GM03348 (cell line): Measurements from ENCODE around the gene TIMM8A.
A peak's percentile ranks its signal among the peaks of the same experiment; 100 is the strongest.

Experiments used
- DNase-seq: peaks from one replicate; pipeline ENCODE4 v3.0.0; 2012; ENCODE audit warnings: low spot score

The TIMM8A gene, protein sequence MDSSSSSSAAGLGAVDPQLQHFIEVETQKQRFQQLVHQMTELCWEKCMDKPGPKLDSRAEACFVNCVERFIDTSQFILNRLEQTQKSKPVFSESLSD

GRCh38 chrX:101348452-101349192, at the start of gene TIMM8A:
TIMM8A (minus strand) TSS chrX:101348742; CDS start chrX:101348664, 78 bp downstream.
- DNase-seq = peak; percentile 90

- no peak for DNase-seq
These were observed 49.2 kb upstream of the TIMM8A start for GRCh38 chrX:101397779-101398178.

- peak; percentile 3 for DNase-seq
These were observed 47.2 kb upstream of the TIMM8A start for GRCh38 chrX:101395789-101396188.

DNA sequence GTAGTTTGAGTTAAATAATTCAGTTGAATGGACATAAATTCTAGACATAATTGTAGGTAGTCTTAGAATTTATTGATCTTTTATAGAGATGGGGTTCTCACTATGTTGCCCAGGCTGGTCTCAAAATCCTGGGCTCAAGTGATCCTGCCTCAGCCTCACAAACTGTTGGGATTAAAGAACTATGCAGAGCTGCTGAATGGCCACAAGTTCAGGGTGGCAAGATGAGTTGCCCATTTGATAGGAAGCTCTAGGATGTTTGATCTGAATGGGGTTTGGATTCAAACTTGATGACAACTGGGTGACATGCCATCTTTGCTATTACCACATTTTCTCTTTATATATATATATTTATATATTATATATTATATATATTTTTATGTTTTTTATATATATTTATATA, 45.8 kb upstream of the TIMM8A start:
- no peak for DNase-seq

DNA sequence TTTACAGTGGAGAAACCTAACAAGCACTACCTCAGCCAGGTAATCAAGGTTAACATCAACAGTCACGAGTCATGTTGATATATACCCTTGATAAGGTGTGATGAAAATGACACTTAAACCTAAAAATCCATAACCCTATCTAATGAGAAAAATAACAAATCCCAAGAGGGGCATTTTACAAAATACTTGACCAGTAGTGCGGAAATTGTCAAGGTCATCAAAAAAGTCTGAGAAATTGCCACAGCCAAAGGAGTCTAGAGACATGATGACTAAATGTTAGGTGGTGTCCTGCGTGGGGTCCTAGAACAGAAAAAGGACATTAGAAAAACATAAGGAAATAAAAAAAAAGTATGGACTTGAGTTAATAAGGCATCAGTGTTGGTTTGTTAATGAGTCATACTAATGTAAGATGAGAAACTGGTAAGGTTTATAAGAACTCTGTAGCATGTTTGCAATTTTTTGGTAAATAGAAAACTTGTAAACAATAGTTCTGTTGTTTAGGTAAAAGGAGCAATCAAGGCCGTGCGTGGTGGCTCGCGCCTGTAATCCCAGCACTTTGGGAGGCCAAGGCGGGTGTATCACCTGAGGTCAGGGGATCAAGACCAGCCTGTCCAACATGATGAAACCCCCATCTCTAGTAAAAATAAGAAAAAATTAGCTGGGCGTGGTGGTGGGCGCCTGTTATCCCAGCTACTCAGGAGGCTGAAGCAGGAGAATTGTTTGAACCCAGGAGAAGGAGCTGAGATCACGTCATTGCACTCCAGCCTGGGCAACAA, 45.2 kb upstream of the TIMM8A start:
- no peak for DNase-seq

- no peak for DNase-seq
These were observed 43.3 kb upstream of the TIMM8A start for GRCh38 chrX:101391831-101392230.

DNA sequence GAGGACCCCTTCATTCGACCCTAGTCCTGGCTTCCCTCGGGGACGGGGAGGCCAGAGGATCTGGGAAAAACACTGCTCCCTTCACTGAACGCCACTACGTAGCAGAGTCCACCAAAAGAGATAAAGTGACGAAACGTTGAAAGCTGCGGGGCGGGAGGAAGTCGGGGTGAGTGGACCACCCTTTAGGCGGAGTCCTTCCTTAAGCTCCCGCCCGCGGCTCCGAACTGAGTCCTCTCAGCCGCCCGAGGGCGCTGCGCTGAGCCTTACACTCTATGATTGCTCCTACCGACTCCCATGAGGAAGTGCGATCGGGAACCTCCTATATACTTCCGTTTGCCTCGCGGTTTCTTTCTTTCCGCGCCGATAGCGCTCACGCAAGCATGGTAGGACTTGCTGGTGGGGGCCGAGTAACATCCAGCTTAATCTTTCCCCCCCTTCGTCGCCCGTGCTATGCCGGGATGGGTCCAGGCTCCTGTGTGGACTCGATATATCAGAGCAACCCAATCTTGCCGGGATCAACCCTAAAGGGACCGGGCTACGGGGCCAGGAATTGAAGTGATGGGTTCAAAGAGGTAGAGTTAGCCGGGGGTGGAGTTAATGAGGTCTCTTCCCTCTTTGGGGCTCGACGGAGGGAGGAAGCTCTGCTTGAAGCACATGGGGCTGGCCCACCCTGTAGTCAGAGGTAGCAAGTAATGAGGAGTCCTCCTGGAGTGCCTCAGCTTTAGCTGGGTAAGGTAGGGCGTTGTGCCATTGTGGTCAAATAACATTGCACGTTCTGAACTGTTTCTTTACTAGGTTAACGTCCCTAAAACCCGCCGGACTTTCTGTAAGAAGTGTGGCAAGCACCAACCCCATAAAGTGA, 42.4 kb upstream of the TIMM8A start, which contains the start of gene RPL36A:
TSS of gene RPL36A (plus strand) at position 348 of the 862 bp plus-strand sequence. CDS start at position 381, 33 bp downstream.
- DNase-seq = peak; percentile 89

DNA sequence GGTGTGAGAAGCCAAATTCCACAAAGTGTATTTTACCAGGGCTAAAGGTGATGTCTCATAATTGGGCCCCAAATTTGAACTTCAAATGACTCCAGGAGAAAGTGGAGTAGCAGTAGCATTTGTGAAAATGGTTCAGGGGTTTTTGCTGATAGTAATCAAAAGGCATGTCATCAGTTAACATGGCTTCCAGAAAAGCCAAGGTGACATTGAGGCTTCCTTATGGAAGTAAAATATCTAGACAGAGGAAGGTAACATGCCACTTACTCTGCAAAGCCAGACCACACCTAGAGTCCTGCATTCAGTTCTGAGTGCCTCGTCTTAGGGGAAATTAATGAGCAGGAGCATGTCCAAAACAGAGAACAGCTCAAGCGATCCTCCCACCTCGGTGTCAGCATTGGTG, 40.1 kb upstream of the TIMM8A start:
- no peak for DNase-seq

DNA sequence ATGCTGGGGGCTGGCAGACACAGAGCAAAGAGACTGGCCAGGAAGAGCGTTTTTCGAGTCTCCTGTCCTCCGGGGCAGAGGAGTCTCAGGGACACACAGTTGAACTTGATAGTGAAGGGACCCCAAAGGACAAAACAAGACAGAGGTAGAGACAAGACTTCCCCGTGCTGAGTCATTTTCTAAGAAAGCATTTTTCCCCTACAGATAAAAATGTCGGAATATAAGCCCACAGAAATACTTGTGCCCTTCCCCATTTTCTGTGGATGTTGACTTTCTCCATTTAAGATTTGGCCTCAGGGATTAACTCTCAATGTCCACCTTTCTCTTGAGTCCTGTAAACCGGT, 38.0 kb upstream of the TIMM8A start:
- DNase-seq = no peak

- DNase-seq = no peak
These were observed 37.4 kb upstream of the TIMM8A start, which contains the start of gene BTK for GRCh38 chrX:101385795-101386541. BTK (minus strand) TSS chrX:101386191; CDS start chrX:101375284, 10,907 bp downstream.

DNA sequence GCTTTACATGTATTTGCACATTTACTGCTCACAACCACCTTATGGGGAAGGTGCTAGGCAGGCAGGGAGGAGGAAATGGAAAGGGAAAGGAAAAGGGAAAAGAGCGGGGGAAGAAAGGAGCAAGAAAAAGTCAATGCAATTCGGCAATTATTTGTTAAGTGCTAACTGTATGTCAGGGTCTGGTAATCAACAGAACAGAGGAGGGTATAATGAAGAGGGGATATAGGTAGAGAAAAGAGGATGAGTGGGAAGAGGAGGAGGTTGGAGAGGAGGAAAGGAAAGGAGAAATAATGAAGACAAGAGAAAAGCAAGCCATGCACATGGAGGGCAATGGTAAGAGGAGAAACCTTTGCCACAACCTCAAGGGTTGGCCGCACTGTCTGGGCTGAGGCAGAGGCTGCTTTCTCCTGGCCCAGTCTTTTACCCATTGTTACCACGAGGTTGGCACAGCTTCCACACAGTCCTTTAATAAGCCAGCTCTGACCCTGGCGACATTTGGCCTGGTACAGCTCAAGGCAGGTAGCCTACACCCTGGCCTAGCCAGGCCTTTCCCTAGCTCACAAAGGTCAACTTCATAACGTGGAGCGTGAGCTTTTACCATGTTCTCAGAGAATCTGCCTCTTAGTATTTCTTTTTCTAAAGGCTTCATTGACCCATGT, 36.6 kb upstream of the TIMM8A start:
- no peak for DNase-seq

DNA sequence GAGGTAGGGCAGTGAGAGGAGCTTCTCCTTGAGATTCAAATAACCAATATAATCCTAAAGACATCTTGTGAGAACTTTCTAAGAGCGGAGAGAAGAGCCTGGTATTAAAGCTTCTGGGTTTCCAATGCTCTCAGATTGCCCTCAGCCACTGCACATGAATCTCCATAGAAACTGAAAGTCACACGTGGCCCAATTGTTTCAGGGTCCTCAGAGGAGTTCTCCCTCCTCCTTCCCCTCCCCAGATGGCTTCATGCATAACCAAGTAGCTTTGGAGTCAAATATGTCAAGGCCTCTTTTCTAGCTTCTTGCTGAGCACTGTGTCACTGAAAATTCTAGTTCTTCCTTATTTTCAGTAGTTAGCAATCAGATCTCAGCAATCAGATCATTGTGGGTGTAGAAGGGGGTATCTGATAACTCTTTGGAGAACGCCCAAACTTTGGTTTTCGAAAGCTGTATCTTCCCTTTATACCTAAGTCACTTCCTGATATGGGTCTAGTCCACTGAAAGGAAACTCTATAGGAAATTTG, 35.2 kb upstream of the TIMM8A start:
- no peak for DNase-seq

GRCh38 chrX:101377547-101377946, 29.0 kb upstream of the TIMM8A start:
- no peak for DNase-seq

GRCh38 chrX:101370888-101371504, 22.5 kb upstream of the TIMM8A start:
- no peak for DNase-seq

- DNase-seq = no peak
These were observed 21.1 kb upstream of the TIMM8A start for GRCh38 chrX:101369687-101370086.

GRCh38 chrX:101368800-101369199, 20.3 kb upstream of the TIMM8A start:
- DNase-seq = no peak

DNA sequence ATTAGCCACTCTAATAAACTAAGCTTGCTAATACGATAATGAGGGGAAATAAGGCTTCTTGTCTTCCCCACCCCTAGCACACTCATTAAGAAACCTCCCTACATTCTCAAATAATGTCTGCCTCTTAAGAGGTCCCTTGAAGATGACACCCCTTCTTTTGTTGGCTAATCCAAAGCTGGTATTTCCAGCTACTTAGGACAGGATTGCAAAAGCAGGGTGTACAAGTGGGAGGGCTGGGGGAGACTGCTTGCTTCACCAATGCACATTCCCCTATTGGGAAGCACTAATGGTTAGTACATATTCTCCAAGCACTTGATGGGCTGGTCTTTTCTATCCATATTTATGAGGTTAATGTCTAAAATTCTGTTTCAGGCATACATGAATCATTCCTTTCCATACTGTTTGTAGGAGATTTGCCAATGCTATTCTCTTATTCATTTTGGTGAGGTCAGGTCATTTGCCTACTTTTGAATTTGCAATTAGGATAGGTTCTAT, 16.8 kb upstream of the TIMM8A start:
- DNase-seq = no peak

DNA sequence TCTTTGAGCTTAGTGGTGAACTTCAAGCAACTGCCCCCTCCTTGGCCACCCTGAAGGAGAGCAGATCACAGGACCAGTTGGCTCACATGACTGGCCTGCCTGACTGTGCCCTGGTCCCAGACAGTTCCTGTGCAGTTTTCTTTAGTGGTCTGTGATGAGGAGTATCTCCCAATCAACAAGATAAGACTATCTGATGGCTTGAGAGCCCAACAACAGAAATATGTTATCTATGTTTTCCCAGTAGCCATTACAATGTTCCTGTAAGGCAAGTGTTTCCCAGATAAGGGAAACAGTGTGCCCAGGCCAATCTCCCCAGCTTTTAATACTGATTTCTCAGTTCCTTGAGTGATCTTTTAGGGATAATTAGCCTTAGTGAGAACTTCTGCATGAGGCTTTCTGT, 14.2 kb upstream of the TIMM8A start:
- DNase-seq = no peak

- no peak for DNase-seq
These were observed 13.6 kb upstream of the TIMM8A start for GRCh38 chrX:101362116-101362515.

- DNase-seq = no peak
These were observed 11.8 kb upstream of the TIMM8A start for GRCh38 chrX:101360390-101360789.
